GM12892 (cell line): ENCODE data around the gene TEX35.
A peak's percentile ranks its signal among the peaks of the same experiment; 100 is the strongest.
"Not testable (repeated sequence)": the region's sequence is repeated elsewhere in the genome, so short reads cannot be mapped to it uniquely, and the experiment has no call there.

Experiments used
- DNase-seq: peaks from one replicate; pipeline ENCODE4 v3.0.0; 2011; ENCODE audit not compliant: insufficient read length
- FAIRE-seq: peaks from 2 replicates; lab custom pipeline; 2011; peaks lifted over from hg19 to GRCh38; lab: Jason Lieb, UNC
- POLR2A ChIP-seq: IDR thresholded peaks from 2 replicates; pipeline ENCODE4 v1.6.1; 2011; ENCODE audit warnings: low read depth, low read length, control low read depth
- POLR2AphosphoS5 ChIP-seq: IDR thresholded peaks from 2 replicates; pipeline ENCODE4 v1.6.1; 2011; ENCODE audit warnings: low read depth, low read length, control low read depth
- TAF1 ChIP-seq: IDR thresholded peaks from 2 replicates; pipeline ENCODE4 v1.6.1; 2011; ENCODE audit warnings: low read depth, mild to moderate bottlenecking, control low read depth, low read length, borderline replicate concordance

The TEX35 gene

DNA sequence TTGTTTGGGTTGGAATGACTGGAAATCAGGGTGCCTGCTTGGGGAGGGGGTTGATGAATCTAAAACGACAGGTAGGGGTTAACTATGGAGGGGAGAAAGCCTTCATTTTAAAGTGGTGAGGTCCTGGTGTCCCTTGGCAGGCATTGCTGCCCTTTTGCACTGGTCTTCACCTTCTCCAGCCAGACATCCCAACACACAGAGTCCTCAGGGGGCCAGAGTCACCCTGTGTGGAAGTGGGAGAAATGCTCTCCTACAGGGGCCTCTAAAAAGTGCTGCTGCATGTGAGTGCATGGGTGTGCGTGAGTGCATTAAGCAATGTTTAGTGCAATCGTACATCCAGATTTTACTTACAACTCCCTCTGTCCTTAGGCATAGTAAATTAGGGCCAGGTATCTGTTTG, 39.0 kb downstream of the TEX35 start:
- FAIRE-seq: no peak
- no peak for DNase-seq
- TF ChIP-seq TAF1: no peak
- TF ChIP-seq POLR2AphosphoS5: no peak
- TF ChIP-seq POLR2A: no peak

DNA sequence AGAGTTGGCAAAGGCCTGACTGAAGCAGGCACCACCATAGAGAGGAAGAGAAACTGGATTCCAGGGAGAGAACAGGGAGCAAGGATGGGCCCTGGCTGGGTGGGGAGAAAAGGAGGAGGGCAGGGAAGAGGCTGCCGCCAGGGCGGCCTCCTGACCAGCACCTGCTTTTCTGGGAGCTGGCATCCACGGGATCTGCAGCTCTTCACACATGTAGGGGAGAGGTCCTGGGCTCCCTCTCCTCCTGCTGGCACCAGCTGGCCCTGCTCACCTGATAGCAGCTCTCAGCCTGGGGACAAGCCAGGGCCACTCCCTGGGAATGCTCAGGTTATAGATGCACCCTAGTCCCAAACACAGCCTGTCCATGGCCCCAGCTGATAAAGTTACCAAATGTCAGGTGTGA, 39.9 kb downstream of the TEX35 start:
- TF ChIP-seq POLR2AphosphoS5 (no peak), TAF1 (no peak), POLR2A (no peak)
- DNase-seq: no peak
- no peak for FAIRE-seq

DNA sequence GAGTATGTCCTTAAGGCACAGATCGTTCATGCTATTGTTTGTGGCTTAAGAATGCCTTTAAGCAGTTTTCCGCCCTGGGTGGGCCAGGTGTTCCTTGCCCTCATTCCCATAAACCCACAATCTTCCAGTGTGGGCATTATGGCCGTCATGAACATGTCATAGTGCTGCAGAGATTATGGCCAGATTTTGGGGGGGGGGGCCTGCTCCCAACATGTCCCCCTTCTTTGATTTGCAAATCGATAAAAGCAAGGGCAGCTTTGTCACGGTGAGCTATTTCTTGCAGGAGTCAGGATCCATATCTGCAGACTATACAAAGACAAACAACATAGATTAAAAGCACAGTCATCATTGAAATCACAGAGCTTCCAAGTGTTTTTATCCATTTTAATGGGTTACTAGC, 41.4 kb downstream of the TEX35 start:
- not testable (repeated sequence) for FAIRE-seq, DNase-seq

DNA sequence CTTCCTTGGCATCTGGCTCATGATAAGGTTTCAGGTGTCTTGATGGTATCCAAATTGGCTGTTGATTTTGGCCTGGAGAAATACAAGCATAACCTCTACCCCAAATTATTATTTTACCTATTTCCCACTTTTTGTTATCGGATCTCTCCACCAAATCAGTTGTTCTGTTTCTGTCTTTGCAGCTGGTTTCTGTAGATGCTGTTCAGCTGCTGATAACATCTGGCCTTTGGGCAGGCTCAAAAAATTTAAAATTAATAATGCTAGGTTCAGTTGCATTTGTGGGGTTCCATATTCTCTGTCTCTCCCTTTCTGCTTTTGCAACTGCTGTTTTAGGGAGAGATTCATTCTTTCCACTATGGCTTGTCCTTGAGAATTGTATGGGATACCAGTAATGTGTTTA, 42.7 kb downstream of the TEX35 start:
- DNase-seq: not testable (repeated sequence)

DNA sequence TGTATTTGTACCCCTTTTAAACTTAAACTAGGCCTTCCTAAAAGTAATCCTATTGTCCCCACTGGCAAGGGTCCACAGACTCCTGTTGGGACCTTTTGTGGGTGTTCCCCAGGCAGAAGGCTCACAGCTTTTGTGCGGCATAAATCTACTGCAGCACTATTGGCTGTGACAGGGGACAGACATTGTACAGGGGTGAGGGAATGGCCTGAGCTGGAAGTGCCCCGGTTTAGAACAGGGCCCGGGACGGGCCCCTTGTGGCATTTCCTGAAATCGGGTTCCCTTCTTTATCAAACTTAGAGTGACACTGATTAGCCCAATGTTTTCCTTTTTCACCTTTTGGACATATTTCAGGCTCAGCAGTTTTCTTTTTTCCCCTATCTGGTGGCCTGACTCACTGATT, 45.9 kb downstream of the TEX35 start:
- not testable (repeated sequence) for FAIRE-seq, DNase-seq

More for the DNA sequence above, 42.7 kb downstream of the TEX35 start:
- FAIRE-seq: not testable (repeated sequence)

DNA sequence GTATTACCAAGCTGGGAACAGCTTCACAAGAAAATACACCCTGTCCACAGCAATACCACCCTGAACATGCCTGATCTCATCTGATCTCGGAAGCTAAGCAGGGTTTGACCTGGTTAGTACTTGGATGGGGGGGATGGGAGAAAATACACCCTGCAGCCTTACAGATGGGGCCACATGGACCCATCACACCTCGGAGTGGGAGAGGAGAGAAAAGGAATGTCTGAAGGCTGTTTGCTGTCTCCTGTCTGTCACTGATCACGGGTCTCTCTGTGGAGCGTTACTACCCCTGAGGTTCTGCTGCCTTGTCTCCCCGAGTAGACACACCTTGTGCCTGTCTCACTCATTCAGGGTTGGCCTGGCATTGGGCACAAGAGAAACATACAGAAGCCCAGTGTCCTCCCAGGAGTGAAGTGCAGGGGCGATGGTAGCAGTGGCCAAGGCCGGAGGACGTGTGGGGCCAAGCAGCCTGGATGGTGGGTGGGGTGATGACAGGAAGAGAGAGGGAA, 48.0 kb downstream of the TEX35 start:
- TF ChIP-seq POLR2A (no peak), POLR2AphosphoS5 (no peak)
- DNase-seq: no peak
- FAIRE-seq: no peak

DNA sequence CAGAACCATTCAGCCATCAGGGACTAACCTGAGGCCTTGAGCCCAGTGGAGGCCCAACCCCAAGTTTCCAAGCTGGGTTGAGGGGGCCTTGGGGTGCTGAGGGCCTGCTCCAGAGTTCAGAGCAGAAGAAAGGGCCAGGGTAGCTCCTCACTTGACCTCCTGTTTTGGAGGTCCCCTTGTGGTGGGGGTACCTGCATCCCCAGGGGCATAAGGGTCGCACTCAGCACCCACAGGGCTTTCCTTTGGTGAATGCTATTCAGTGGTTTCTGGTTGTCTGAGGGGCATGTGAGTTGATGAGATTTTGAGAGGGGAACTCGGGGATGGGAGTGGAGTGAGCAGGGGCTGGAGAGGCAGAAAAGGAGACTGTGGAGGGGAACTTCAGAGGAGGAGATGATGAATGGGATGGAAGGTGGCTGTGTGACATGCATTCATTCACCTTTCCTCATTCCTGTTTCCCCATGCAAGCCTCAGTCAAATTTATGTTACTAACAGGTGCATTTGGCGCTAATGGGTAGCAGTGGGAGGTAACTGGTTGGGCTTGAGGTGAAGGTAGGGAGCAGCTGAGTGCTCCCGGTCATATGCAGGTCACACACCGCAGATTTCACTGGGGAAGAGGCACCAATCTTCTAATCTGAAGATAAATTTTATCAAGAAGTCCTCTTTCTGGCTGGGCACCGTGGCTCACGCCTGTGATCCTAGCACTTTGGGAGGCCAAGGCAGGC, 50.4 kb downstream of the TEX35 start:
- DNase-seq: no peak
- no peak for FAIRE-seq
- TF ChIP-seq POLR2AphosphoS5 (no peak), TAF1 (no peak), POLR2A (no peak)

DNA sequence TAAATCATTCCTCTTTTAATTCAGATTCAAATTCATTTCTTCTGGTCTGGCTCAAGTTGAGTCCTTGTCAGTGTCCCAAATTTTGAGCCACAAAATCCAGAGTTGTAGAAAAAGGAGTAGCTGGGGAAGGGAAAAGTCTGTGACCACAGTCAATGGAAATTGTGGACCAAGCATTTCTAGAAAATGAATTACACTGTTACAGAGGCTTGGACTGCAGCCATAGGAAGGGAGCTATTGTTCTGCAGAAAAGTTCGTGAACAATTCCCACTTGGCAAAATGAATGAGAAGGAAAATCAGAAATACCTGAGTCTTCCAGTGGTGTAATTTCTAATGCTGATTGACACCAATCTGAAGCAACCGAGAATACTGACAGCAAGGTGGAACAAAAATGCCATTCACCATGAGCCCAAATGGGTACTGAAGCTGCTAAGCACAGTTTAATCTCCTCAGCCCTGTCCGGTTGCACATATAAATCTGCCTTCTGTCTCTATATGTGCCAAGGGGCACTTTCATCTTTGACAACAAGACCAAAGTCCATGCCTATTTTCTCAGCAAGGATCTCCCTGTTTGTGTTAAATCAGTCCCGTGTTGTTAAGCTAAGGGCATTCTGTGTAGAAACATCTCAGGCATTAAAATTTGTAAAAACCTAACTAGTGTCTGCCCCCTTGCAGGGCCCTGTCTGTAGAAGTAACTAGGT, 51.3 kb downstream of the TEX35 start:
- TF ChIP-seq POLR2A (no peak), TAF1 (no peak), POLR2AphosphoS5 (no peak)
- FAIRE-seq (no peak), DNase-seq (no peak)

DNA sequence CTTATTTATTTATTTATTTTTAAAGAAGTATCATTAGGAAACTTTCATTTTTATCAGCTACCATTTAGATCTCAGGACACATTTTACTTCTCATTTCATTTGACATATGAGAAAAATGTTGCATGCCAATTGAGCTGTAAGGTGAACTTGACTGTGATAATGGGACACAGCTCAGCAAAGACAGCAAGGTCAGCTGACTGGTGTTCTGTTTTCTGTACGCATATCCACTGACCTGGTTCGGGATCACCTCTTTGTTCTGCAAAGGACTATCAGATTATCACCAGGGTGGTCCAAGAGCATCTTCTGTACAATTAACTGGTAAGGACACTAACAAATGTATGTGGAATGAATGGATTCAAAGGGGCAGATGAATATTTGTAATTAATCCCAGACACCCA, 51.9 kb downstream of the TEX35 start:
- DNase-seq (no peak), FAIRE-seq (no peak)
- no peak for TF ChIP-seq TAF1
- no peak for TF ChIP-seq POLR2A
- no peak for TF ChIP-seq POLR2AphosphoS5

DNA sequence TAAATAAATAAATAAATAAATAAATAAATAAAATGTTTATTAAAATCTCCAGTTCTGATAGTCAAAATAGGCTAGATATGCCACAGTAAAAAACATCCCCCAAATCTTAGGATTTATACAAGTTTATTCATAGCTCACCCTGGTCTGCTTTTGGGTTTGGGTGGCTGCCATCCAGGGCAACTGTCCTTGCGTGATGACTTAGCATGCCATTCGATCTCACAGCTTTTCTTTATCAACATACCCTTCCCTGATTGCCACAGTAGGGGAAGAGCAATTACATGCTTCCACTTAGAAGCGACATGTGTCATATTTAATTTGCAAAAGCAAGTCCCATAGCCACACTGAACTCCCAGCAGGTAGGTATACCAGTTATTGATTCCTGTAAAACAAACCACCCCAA, 52.7 kb downstream of the TEX35 start:
- TF ChIP-seq TAF1 (no peak), POLR2A (no peak), POLR2AphosphoS5 (no peak)
- FAIRE-seq: peak; percentile 21
- no peak for DNase-seq

DNA sequence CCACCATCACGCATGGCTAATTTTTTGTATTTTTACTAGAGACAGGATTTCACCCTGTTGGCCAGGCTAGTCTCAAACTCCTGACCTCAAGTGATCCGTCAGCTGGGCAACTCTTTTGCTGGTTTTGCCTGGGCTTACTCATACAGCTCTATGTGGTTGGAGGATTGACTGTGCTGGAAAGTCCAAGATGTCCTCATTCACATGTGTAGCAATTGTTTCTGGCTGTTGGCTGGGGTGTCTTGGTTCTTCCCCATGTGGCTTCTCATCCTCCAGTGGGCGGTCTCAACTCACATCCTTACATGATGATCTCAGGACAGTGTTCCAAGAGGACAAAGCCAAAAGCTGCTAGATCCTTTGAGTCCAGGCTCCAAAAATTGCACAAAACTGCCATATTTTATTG, 53.3 kb downstream of the TEX35 start:
- DNase-seq (no peak), FAIRE-seq (peak; percentile 46)
- no peak for TF ChIP-seq TAF1
- TF ChIP-seq POLR2A: no peak
- no peak for TF ChIP-seq POLR2AphosphoS5

DNA sequence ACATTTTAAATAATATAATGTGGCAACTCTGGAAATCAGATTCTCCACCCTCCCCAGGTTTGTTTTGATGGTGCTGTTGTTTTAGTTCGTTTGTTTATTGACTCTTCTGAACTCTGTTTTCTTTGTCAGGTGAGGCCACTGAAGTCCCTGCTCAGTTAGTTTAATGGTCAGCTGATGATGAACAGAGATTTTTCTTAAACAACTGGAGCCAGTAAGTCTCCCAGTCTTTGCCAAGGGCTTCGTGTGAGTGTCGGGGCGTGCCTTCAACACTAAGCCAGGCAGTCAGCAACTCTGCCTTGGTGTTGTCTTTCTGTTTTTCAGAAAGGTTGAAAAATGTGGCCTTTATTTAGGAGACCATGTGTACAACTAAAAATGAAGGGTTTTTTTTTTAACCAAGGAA, 58.9 kb downstream of the TEX35 start:
- FAIRE-seq (no peak), DNase-seq (no peak)
- TF ChIP-seq POLR2A (no peak), POLR2AphosphoS5 (no peak)
